Activated T-cell treated with anti-CD3 and anti-CD28 coated beads, Interleukin-2, amount 50 U/mL, for 72 hours (primary cell): ENCODE measurements around the gene FRY. TPM values are rescaled to one million over a fixed set of nuclear protein-coding genes. Genes with fewer than 3 reads are reported as not detected.

Experiments used
- ATAC-seq, 2 donors: fragments of 150-1000 bp; cut with Tn5 transposase; replicated peaks in 1 of 2; 2 replicates each; pipeline ENCODE4 v1.10.0; 2021; ENCODE audit warnings: moderate library complexity in 2 of 2, mild to moderate bottlenecking in 1 of 2
- DNase-seq, 2 donors: peaks; one replicate each; pipeline ENCODE4 v3.0.0; 2021 to 2022; ENCODE audit warnings: mixed read lengths in 1 of 2
- H3K27ac Mint-ChIP-seq: one replicate; pipeline ENCODE4 v1.8.0; 2022; ENCODE audit warnings: mild to moderate bottlenecking, moderate library complexity, mixed read lengths
- H3K27me3 Mint-ChIP-seq: one replicate; pipeline ENCODE4 v1.8.0; 2022; ENCODE audit warnings: low read depth, mixed read lengths
- H3K36me3 Mint-ChIP-seq, 2 donors: one replicate each; pipeline ENCODE4 v1.8.0; 2022; ENCODE audit warnings: mixed read lengths in 2 of 2, mild to moderate bottlenecking in 1 of 2; ENCODE audit not compliant: insufficient read depth in 2 of 2
- H3K4me1 Mint-ChIP-seq: one replicate; pipeline ENCODE4 v1.8.0; 2022; ENCODE audit warnings: low read depth, mixed read lengths
- H3K4me3 Mint-ChIP-seq, 2 donors: one replicate each; pipeline ENCODE4 v1.8.0; 2022; ENCODE audit warnings: mild to moderate bottlenecking in 2 of 2, mixed read lengths in 2 of 2, moderate library complexity in 2 of 2
- H3K9me3 Mint-ChIP-seq, 2 donors: one replicate each; pipeline ENCODE4 v1.8.0; 2022; ENCODE audit warnings: mixed read lengths in 2 of 2
- total RNA-seq, 2 donors: library from RNA; stranded (reverse); gene quantifications; one replicate each; pipeline ENCODE4 v1.2.3, GENCODE V29; 2022

FRY gene
- total RNA-seq, 2 donors from 2014 or later: 6.5 to 7.6 TPM

- no peaks in the 10 kb centered on the region for H3K9me3 Mint-ChIP-seq
- H3K27me3 Mint-ChIP-seq: no peaks in the 10 kb centered on the region
- H3K36me3 Mint-ChIP-seq: no peaks in the 10 kb centered on the region
- H3K27ac Mint-ChIP-seq: no peak overlapping the region
- no peaks in the 10 kb centered on the region for H3K4me1 Mint-ChIP-seq
- H3K4me3 Mint-ChIP-seq: no peak overlapping the region
- ATAC-seq (no peak), DNase-seq (no peak)
Observed at GRCh38 chr13:32139251-32139650, 107.7 kb downstream of the FRY start.

DNA sequence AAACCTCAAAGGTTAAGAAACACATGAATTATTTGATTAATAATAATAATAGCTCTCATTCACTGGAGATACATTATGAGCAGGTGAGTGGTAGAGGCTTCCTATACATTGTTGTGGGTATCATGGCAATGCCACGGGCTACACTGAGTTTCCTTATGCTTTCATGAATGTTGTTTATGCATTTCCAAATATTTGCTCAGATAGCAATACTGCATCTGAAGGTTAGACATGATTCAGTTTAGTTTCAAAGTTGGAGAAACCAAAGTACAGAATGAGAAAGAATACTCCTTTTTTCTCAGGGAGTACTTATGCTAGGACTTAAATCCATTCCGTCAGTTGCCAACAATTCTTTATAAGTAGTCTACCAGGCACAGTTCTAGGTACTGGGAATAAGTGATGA, 108.5 kb downstream of the FRY start:
- no peaks in the 10 kb centered on the region for H3K4me1 Mint-ChIP-seq
- H3K27me3 Mint-ChIP-seq: no peaks in the 10 kb centered on the region
- H3K4me3 Mint-ChIP-seq: no peak overlapping the region
- no peaks in the 10 kb centered on the region for H3K36me3 Mint-ChIP-seq
- DNase-seq (no peak), ATAC-seq (no peak)
- H3K9me3 Mint-ChIP-seq: no peaks in the 10 kb centered on the region
- no peak overlapping the region for H3K27ac Mint-ChIP-seq

GRCh38 chr13:32141462-32141861, 109.9 kb downstream of the FRY start:
- Mint-ChIP-seq H3K4me3 (no peak overlapping the region), H3K4me1 (no peaks in the 10 kb centered on the region), H3K36me3 (no peaks in the 10 kb centered on the region), H3K9me3 (no peaks in the 10 kb centered on the region), H3K27ac (no peak overlapping the region), H3K27me3 (no peaks in the 10 kb centered on the region)
- ATAC-seq (no peak), DNase-seq (no peak)

GRCh38 chr13:32142115-32142514, 110.5 kb downstream of the FRY start:
- ATAC-seq: no peak
- no peak overlapping the region for H3K27ac Mint-ChIP-seq

DNA sequence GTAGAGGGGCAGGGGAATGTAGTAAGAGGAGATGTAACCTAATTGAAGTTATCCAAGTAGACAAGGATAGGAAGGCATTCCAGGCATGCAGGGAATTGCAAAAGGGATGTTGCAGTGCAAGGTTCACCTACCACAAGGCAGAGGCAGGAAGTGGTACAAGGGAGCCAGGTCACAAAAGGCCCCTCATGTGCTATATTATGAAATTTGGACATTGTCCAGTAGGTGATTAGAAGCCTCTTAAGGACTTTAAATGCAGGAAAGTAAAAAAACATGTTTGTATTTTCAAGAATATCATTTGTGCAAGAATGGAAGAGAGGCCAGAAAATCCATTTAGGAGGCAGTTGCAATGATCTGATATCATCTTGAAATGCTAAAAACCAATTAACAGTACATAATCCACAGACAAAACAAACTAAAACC, 111.4 kb downstream of the FRY start:
- Mint-ChIP-seq H3K36me3 (no peaks in the 10 kb centered on the region), H3K4me1 (peaks cover 6% of the 10 kb centered on the region), H3K9me3 (no peaks in the 10 kb centered on the region), H3K4me3 (no peak overlapping the region), H3K27me3 (no peaks in the 10 kb centered on the region), H3K27ac (no peak overlapping the region)
- ATAC-seq (no peak), DNase-seq (no peak)

More at GRCh38 chr13:32142115-32142514, 110.5 kb downstream of the FRY start:
- H3K9me3 Mint-ChIP-seq: no peaks in the 10 kb centered on the region
- no peak for DNase-seq
- no peaks in the 10 kb centered on the region for H3K4me1 Mint-ChIP-seq
- H3K27me3 Mint-ChIP-seq: no peaks in the 10 kb centered on the region
- H3K36me3 Mint-ChIP-seq: no peaks in the 10 kb centered on the region
- no peak overlapping the region for H3K4me3 Mint-ChIP-seq

- Mint-ChIP-seq H3K27me3 (no peaks in the 10 kb centered on the region), H3K4me1 (peaks cover 9% of the 10 kb centered on the region), H3K27ac (no peak overlapping the region), H3K9me3 (no peaks in the 10 kb centered on the region), H3K4me3 (no peak overlapping the region), H3K36me3 (no peaks in the 10 kb centered on the region)
- ATAC-seq: peak; percentile 69 to 83
- DNase-seq: peak in 1 of 2 donors; percentile 2
Observed at GRCh38 chr13:32147193-32147592, 115.6 kb downstream of the FRY start.

DNA sequence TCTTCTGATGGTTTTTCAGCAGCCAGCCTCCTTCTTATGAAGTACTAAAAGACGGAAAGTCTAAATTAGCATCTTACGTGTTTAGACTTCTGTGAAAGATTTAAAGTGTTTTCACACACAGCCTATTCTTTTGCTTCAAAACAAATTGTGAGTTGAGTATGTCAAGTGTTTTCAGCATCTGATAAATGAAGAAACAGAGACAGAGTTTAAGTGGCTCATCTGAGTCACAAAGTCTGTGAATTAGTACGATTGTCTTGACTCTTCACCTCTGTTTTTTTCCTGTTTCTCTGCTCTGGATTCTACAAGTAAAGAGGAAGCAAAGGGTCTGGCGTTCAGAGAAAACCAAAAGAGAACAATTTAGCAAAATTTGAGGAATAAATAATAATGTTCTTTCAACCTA, 116.4 kb downstream of the FRY start:
- H3K9me3 Mint-ChIP-seq: no peaks in the 10 kb centered on the region
- no peaks in the 10 kb centered on the region for H3K27me3 Mint-ChIP-seq
- DNase-seq (no peak), ATAC-seq (peak in 1 of 2 donors; percentile 47)
- peak overlapping the region in 1 of 2 donors; percentile 20 for H3K4me3 Mint-ChIP-seq
- H3K27ac Mint-ChIP-seq: peak overlapping the region; percentile 40
- H3K4me1 Mint-ChIP-seq: peaks cover 9% of the 10 kb centered on the region
- H3K36me3 Mint-ChIP-seq: no peaks in the 10 kb centered on the region

DNA sequence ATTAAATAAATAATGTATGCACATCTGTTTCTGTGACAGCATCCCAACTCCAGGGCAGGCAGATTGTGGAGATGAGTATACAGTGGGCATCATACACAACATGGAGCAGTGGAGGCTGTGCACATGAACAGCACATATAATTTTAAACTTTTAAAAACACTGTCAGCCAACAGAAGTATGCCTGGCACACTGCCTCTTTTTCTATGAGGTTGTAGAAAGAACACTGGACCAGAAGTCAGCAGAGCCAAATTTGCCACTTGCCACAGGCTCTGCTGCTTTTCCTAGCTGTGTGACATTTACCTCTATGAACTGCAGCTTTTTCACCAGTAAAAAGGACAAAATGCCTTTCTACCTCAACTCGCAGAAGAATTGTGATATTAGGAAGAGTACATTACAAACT, 118.7 kb downstream of the FRY start:
- Mint-ChIP-seq H3K27ac (no peak overlapping the region), H3K4me1 (peaks cover 9% of the 10 kb centered on the region), H3K27me3 (no peaks in the 10 kb centered on the region), H3K9me3 (no peaks in the 10 kb centered on the region), H3K4me3 (no peak overlapping the region), H3K36me3 (no peaks in the 10 kb centered on the region)
- no peak for DNase-seq
- ATAC-seq: no peak

DNA sequence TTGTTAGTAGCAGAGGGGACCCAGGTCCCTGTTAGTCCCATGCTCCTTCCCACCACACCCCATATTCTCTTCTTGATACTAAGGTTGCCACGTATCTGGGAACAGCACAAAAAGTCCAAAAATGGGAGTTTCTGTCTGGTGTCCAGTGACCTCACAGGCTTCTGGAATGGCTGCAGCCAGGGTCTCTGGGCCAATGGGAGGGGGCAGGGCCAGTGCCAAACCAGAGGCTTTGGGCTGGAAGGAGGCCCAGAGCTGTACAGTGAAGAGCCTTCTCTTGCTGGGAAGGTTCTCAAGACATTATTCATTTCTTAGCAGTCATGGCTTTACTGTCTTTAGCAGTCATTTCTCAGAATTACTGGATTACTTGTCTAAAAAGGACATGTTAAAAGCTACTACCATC, 119.2 kb downstream of the FRY start:
- Mint-ChIP-seq H3K4me1 (peaks cover 9% of the 10 kb centered on the region), H3K4me3 (no peak overlapping the region), H3K27me3 (no peaks in the 10 kb centered on the region), H3K36me3 (no peaks in the 10 kb centered on the region), H3K27ac (no peak overlapping the region), H3K9me3 (no peaks in the 10 kb centered on the region)
- DNase-seq (no peak), ATAC-seq (peak in 1 of 2 donors; percentile 42)

GRCh38 chr13:32151240-32151639, 119.7 kb downstream of the FRY start:
- ATAC-seq (no peak), DNase-seq (no peak)
- H3K27ac Mint-ChIP-seq: no peak overlapping the region
- no peaks in the 10 kb centered on the region for H3K9me3 Mint-ChIP-seq
- no peak overlapping the region for H3K4me3 Mint-ChIP-seq
- H3K27me3 Mint-ChIP-seq: no peaks in the 10 kb centered on the region
- peaks cover 9% of the 10 kb centered on the region for H3K4me1 Mint-ChIP-seq
- H3K36me3 Mint-ChIP-seq: no peaks in the 10 kb centered on the region

DNA sequence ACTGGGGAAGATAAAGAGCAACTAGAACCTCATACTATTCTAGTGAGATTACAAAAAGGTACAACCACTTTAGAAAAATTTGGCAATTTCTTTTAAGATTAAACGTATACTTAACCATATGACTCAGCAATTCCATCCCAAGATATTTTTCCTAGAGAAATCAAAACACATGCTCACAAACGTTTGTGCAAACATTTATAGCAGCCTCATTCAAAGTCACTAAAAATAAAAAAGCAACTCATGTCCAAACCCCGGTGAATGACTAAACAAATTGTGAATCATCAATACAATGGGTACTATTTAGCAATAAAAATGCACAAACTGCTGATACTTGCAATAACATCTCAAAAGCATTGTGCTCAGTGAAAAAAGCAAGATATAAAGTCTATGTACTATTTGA, 121.5 kb downstream of the FRY start:
- H3K4me3 Mint-ChIP-seq: no peak overlapping the region
- H3K27me3 Mint-ChIP-seq: no peaks in the 10 kb centered on the region
- no peaks in the 10 kb centered on the region for H3K36me3 Mint-ChIP-seq
- no peak for DNase-seq
- peak overlapping the region; percentile 11 for H3K27ac Mint-ChIP-seq
- no peak for ATAC-seq
- H3K4me1 Mint-ChIP-seq: peaks cover 2% of the 10 kb centered on the region
- no peaks in the 10 kb centered on the region for H3K9me3 Mint-ChIP-seq

DNA sequence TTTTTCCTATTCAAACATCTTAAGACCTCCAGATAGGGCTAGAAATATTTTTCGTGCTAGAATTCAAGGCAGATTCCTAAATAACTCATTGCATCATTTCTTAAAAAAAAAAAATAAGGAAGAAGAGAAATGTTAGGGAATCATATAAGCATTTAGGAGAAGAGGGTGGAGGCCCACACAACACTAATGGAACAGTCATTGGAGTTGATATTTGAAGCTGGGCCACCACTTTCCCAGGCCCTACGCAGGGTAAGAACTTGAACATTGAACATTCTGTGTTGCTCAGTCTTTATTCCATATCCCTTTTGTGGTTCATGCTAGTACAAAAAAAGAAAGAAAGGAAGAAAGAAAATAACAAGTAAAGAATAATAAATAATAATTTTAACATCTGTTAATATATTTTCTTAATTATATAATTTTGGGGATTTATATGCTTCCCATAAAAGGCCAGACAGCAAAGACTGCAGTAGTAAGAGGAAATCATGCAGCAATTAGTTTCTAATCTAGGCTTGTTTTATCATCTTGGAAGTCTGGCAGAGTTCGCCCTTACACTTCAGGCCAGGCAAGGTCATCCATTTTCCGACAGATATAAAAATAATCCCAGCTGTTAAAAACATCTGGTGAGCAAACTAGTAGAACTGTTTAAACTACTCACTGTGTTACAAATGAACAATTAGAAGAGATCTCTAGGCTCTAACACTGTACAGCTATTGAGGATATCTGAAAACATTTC, 127.7 kb downstream of the FRY start:
- Mint-ChIP-seq H3K27me3 (no peaks in the 10 kb centered on the region), H3K4me1 (no peaks in the 10 kb centered on the region), H3K36me3 (no peaks in the 10 kb centered on the region), H3K9me3 (no peaks in the 10 kb centered on the region), H3K4me3 (no peak overlapping the region), H3K27ac (no peak overlapping the region)
- ATAC-seq (no peak), DNase-seq (no peak)

DNA sequence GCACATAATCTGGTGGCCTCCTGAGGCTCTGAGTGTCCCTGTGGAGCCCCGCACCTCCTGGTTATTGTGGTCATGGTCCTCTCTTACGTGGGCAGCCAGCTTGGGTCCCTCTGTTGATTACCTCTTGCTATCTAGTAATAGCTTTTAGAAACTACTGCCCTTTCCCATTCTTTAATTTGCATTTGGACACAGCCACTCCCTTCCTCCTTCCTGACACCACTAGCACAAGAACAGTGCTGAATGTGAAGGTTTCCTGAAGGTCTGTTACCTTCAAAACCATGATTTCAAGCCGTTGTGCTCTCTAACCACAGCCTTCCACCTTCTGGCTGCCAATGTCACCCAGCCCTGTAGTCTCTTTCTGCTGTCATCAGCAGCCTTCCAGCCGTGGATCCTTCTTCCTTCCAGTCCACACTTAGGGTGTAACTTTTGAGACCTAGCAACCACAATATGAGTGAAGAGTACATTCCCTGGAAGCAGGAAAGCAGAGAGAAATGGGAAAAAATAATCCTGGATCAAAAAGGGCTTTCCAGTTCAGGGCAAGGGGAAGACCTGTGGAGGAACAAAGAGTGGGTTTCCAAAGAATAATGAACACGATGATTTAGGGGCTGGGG, 130.9 kb downstream of the FRY start:
- no peaks in the 10 kb centered on the region for H3K27me3 Mint-ChIP-seq
- no peaks in the 10 kb centered on the region for H3K4me1 Mint-ChIP-seq
- no peak for ATAC-seq
- H3K36me3 Mint-ChIP-seq: no peaks in the 10 kb centered on the region
- no peak overlapping the region for H3K27ac Mint-ChIP-seq
- no peaks in the 10 kb centered on the region for H3K9me3 Mint-ChIP-seq
- H3K4me3 Mint-ChIP-seq: no peak overlapping the region
- no peak for DNase-seq
